Measurements from ENCODE around the gene PLA2R1.

DNA sequence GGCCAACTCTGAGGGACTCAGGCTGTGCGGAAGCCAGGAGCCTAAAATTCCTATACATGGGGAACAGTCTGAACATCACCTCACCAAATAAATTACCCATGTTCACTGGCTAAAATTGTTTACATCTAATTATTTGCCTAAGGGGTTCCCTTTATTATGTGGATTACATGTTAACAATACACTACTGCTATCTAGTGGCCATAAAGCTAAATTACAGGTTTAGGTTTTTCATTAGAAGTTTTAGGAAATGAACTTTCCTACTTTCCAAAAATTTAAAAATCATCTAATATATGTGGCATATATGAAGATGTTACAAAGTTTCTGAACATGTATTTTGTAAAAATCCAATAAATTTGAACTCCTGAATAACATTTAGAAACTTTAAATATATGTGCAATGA lies 40.3 kb downstream of the PLA2R1 start:
- TF ChIP-seq, protein P1, sequence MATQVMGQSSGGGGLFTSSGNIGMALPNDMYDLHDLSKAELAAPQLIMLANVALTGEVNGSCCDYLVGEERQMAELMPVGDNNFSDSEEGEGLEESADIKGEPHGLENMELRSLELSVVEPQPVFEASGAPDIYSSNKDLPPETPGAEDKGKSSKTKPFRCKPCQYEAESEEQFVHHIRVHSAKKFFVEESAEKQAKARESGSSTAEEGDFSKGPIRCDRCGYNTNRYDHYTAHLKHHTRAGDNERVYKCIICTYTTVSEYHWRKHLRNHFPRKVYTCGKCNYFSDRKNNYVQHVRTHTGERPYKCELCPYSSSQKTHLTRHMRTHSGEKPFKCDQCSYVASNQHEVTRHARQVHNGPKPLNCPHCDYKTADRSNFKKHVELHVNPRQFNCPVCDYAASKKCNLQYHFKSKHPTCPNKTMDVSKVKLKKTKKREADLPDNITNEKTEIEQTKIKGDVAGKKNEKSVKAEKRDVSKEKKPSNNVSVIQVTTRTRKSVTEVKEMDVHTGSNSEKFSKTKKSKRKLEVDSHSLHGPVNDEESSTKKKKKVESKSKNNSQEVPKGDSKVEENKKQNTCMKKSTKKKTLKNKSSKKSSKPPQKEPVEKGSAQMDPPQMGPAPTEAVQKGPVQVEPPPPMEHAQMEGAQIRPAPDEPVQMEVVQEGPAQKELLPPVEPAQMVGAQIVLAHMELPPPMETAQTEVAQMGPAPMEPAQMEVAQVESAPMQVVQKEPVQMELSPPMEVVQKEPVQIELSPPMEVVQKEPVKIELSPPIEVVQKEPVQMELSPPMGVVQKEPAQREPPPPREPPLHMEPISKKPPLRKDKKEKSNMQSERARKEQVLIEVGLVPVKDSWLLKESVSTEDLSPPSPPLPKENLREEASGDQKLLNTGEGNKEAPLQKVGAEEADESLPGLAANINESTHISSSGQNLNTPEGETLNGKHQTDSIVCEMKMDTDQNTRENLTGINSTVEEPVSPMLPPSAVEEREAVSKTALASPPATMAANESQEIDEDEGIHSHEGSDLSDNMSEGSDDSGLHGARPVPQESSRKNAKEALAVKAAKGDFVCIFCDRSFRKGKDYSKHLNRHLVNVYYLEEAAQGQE (tag by site-specific recombination; IDR thresholded peaks at IDR 0.05): no peak
- TF ChIP-seq, protein P2, sequence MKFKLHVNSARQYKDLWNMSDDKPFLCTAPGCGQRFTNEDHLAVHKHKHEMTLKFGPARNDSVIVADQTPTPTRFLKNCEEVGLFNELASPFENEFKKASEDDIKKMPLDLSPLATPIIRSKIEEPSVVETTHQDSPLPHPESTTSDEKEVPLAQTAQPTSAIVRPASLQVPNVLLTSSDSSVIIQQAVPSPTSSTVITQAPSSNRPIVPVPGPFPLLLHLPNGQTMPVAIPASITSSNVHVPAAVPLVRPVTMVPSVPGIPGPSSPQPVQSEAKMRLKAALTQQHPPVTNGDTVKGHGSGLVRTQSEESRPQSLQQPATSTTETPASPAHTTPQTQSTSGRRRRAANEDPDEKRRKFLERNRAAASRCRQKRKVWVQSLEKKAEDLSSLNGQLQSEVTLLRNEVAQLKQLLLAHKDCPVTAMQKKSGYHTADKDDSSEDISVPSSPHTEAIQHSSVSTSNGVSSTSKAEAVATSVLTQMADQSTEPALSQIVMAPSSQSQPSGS (tag by site-specific recombination; IDR thresholded peaks at IDR 0.05; ENCODE audit: low read depth): no peak
